ENCODE measurements around the gene AKR7A2.

The AKR7A2 gene

GRCh38 chr1:19322481-19322880 is 10.5 kb upstream of the AKR7A2 start:
- Histone ChIP-seq H3K4me1 (no peaks in the 10 kb centered on the region), H3K27me3 (no peaks in the 10 kb centered on the region), H3K36me3 (no peaks in the 10 kb centered on the region), H3K9me3 (no peaks in the 10 kb centered on the region), H3K4me3 (ENCODE audit: low read depth, low read length) (no peak overlapping the region)
- no peak for DNase-seq
- TF ChIP-seq CTCF (IDR thresholded peaks at IDR 0.05; ENCODE audit: low read depth, low read length) = no peak

GRCh38 chr1:19321071-19321470 is 9.1 kb upstream of the AKR7A2 start:
- H3K36me3 ChIP-seq = no peaks in the 10 kb centered on the region
- no peak overlapping the region for H3K4me3 ChIP-seq (ENCODE audit: low read depth, low read length)
- no peaks in the 10 kb centered on the region for H3K4me1 ChIP-seq
- no peaks in the 10 kb centered on the region for H3K27me3 ChIP-seq
- TF ChIP-seq CTCF (IDR thresholded peaks at IDR 0.05; ENCODE audit: low read depth, low read length) = no peak
- DNase-seq = no peak
- H3K9me3 ChIP-seq = no peaks in the 10 kb centered on the region

GRCh38 chr1:19319196-19319595 is 7.3 kb upstream of the AKR7A2 start:
- Histone ChIP-seq H3K4me1 (no peaks in the 10 kb centered on the region), H3K4me3 (ENCODE audit: low read depth, low read length) (no peak overlapping the region), H3K27me3 (no peaks in the 10 kb centered on the region), H3K36me3 (no peaks in the 10 kb centered on the region), H3K9me3 (no peaks in the 10 kb centered on the region)
- no peak for DNase-seq
- no peak for TF ChIP-seq CTCF (IDR thresholded peaks at IDR 0.05; ENCODE audit: low read depth, low read length)

GRCh38 chr1:19317126-19317910 is 5.4 kb upstream of the AKR7A2 start:
- no peak for TF ChIP-seq CTCF (IDR thresholded peaks at IDR 0.05; ENCODE audit: low read depth, low read length)
- Histone ChIP-seq H3K4me3 (ENCODE audit: low read depth, low read length) (no peak overlapping the region), H3K27me3 (no peaks in the 10 kb centered on the region), H3K4me1 (no peaks in the 10 kb centered on the region), H3K36me3 (no peaks in the 10 kb centered on the region), H3K9me3 (no peaks in the 10 kb centered on the region)
- DNase-seq = no peak

GRCh38 chr1:19315378-19316198 is 3.6 kb upstream of the AKR7A2 start:
- H3K9me3 ChIP-seq = no peaks in the 10 kb centered on the region
- DNase-seq = no peak
- no peaks in the 10 kb centered on the region for H3K27me3 ChIP-seq
- H3K4me3 ChIP-seq (ENCODE audit: low read depth, low read length) = no peak overlapping the region
- no peak for TF ChIP-seq CTCF (IDR thresholded peaks at IDR 0.05; ENCODE audit: low read depth, low read length)
- no peaks in the 10 kb centered on the region for H3K36me3 ChIP-seq
- no peaks in the 10 kb centered on the region for H3K4me1 ChIP-seq

Data from BE2C (cell line).